OCI-LY3 (cell line): ENCODE data around the gene TTLL10.

Source experiments
- CTCF ChIP-seq: fragments of 200-600, 300-600 bp; sonication (generic); IDR thresholded peaks from 2 replicates; pipeline ENCODE4 v1.5.1; 2014; ENCODE audit warnings: antibody characterized with exemption, low read length, low read depth
- EZH2phosphoT487 ChIP-seq: fragments of 200-600 bp; shearing (Covaris generic); IDR thresholded peaks from 2 replicates; pipeline ENCODE4 v1.6.1; 2018; ENCODE audit warnings: antibody characterized with exemption, mixed run types, low read depth

GRCh38 chr1:1230656-1231399 is 57.1 kb downstream of the TTLL10 start:
- TF ChIP-seq CTCF = no peak
- TF ChIP-seq EZH2phosphoT487 = no peak
